GM21737 (cell line): ENCODE results near the gene SLC26A9.

Experiments
- ATAC-seq: cut with Tn5 transposase; IDR thresholded peaks from one replicate; pipeline ENCODE4 v1.9.1; 2021; ENCODE audit warnings: mild to moderate bottlenecking, moderate library complexity; ENCODE audit not compliant: unreplicated experiment

Gene SLC26A9

GRCh38 chr1:205943245-205943644 is at the start of gene SLC26A9:
Gene SLC26A9 (minus strand): TSS chr1:205943456. CDS start chr1:205935820, 7,636 bp downstream.
- ATAC-seq, result no peak

- ATAC-seq, result no peak
Observed at GRCh38 chr1:205992218-205992882, 49.1 kb upstream of the SLC26A9 start.

GRCh38 chr1:205991237-205991636 is 48.0 kb upstream of the SLC26A9 start:
- ATAC-seq, result no peak

GRCh38 chr1:205990226-205990625 is 47.0 kb upstream of the SLC26A9 start:
- ATAC-seq, result no peak

- no peak for ATAC-seq
Observed at GRCh38 chr1:205989786-205990185, 46.5 kb upstream of the SLC26A9 start.

GRCh38 chr1:205988585-205988995 is 45.3 kb upstream of the SLC26A9 start:
- ATAC-seq, result no peak

- ATAC-seq, result no peak
Observed at GRCh38 chr1:205986861-205987260, 43.6 kb upstream of the SLC26A9 start.

- ATAC-seq, result no peak
Observed at GRCh38 chr1:205986292-205986691, 43.0 kb upstream of the SLC26A9 start.

GRCh38 chr1:205985330-205986005 is 42.2 kb upstream of the SLC26A9 start:
- ATAC-seq, result no peak

- no peak for ATAC-seq
Observed at GRCh38 chr1:205983925-205984725, 40.9 kb upstream of the SLC26A9 start.

GRCh38 chr1:205981257-205981656 is 38.0 kb upstream of the SLC26A9 start:
- ATAC-seq, result no peak

GRCh38 chr1:205980237-205980870 is 37.1 kb upstream of the SLC26A9 start:
- no peak for ATAC-seq

GRCh38 chr1:205979301-205979700 is 36.0 kb upstream of the SLC26A9 start:
- no peak for ATAC-seq

- ATAC-seq, result no peak
Observed at GRCh38 chr1:205978676-205979075, 35.4 kb upstream of the SLC26A9 start.

GRCh38 chr1:205977402-205978014 is 34.3 kb upstream of the SLC26A9 start:
- no peak for ATAC-seq

GRCh38 chr1:205976708-205977401 is 33.6 kb upstream of the SLC26A9 start:
- no peak for ATAC-seq

- no peak for ATAC-seq
Observed at GRCh38 chr1:205976036-205976435, 32.8 kb upstream of the SLC26A9 start.

GRCh38 chr1:205975387-205975998 is 32.2 kb upstream of the SLC26A9 start:
- no peak for ATAC-seq

- no peak for ATAC-seq
Observed at GRCh38 chr1:205974712-205975111, 31.5 kb upstream of the SLC26A9 start.
